Pericardium fibroblast (primary cell): ENCODE results near the gene LSM5. TPM values are rescaled to one million over a fixed set of nuclear protein-coding genes. Genes with fewer than 3 reads are reported as not detected.

Source experiments
- total RNA-seq: library from RNA; depleted of rRNA; stranded (reverse); fragments of >200 nt; gene quantifications from 2 replicates; pipeline ENCODE4 v1.2.3, GENCODE V29; 2015

LSM5 gene
- total RNA-seq, result 13.4 and 15.4 TPM in 2 replicates

DNA sequence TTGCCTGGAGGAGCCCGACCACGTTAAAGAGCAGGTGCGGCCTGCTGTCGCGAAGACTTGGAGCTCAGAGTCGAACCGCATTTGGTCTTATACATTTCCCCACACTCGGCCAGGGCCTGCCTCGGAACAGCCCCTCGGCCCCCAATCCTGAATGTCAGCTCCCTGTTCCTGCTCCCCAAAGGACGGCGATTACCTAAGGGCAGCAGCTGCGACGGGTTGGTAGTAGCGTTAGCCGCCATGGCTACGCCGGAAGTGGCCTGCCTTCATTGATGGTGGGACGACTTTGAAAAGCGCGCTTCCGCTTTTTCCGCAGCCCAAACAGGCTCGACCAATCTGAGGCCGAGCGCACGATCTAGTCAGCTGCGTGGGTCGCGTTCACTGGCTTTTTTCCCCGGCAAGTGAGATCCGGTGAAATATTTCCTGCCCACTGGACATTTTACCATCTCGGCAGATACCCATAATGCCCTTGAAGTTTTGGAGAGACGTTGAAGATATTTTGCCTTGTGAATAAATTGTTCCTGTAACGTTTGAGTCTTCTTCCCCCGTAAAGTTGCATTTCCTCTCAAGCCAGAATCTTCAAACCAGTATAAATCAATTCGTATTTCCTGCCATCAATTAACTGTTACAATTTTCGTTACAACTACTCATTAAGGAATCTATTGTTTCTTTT lies at the start of gene LSM5:
TSS of gene LSM5 (minus strand) at position 254 of the 670 bp plus-strand sequence. CDS start at position 239, 15 bp downstream.

DNA sequence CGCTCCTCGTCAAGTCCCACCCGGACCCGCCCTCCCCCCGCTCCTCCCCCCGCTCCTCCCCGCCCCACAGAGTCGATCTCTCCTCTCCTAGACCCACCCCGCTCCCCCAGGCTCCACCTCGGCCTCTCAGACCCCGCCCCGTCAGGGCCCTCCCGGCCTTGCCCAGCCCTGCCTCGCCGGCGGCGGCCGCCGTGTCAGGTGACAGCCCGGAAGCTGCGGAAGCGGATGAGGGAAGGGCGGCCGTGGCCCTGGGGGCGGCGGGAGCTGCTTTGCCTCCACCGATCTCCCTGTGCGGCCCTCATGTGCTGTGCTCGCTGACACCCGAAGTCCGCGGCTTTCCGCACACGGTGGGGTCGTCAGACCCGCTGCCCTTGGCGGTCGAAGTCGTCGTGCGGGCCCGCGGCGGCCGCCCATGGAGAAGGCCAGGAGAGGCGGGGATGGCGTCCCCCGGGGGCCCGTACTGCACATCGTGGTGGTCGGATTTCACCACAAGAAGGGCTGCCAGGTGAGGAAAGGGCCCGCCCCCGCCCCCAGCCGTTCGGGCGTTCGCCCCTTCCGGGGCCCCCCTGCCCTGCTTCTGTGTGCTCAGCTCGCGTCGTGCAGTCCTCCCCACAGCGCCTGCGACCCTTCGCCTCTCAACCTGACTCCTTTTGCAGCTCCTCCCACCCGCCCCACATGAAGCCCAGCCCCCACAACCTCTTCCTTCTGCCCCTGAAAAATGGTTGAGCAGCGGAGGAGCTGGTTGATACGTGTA lies 5.3 kb upstream of the LSM5 start, which contains the start of gene AVL9:
TSS of gene AVL9 (plus strand) at position 192 of the 754 bp plus-strand sequence. CDS start at position 413, 221 bp downstream.

Other genes with a start within 250 kb of the LSM5 start
- gene AVL9, start 5.1 kb upstream of the LSM5 start, total RNA-seq, result 12.6 and 19.7 TPM in 2 replicates